Measurements from ENCODE around the gene MKNK1.

Gene MKNK1

DNA sequence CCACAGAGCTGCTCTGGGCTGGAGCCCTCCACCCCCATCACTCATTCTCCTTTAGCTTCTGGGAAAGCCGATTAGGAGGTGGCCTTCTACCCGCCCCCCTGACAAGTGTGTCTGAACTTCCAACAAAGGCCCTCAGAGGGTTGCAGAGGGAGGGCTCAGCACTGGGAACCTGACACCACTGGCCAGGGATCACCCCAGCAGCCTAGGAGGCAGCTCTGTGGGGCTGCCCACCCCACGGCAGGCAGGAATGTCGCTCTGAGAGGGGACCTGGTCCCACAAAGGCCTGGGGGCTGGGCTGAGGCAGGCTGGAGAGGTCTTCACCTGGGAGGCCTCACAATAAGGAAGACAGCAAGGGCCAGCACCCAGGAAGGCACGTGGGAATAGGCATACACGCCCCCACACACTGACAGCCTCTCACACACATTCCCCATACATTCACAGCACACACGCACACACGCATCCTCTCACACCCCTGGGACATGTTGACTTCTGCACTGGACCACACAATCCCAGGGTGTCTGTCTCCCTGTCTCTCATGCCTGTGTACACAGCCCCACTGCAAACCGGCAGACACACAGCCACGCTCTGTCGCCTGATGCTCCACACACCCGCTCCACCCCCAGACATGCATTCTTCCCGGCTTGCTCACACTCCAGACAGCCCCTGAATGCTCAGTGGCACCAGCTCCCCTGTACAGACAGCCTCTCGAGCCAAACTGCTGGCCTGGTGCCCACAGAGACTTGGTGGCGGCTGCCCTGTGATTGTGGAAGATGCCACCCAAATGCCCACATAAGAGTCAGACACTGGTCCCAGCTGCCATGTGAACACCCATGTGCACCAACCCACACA, 83.8 kb downstream of the MKNK1 start:
- no peak for DNase-seq

DNA sequence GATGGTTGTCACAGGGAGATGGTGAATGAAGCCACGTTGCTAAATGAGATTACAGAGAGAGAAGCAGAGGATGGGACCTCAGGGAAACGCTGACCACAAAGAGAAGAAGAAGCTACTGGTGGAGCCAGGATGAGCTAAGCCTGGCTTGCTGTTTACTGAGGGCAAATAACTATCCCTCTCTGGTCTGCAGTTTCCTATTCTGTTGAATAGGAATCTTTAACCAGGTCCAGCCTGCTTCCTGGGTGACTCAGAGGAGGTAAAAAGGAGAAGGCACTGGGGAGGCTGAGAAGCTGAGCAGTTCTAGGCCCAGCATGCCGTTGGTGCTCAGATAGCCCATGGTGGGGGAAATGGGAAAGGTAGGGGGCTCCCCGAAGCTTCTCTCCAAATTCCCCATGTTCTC, 84.9 kb downstream of the MKNK1 start:
- DNase-seq = no peak

- no peak for DNase-seq
Observed at GRCh38 chr1:46517932-46518498, 86.1 kb downstream of the MKNK1 start.

DNA sequence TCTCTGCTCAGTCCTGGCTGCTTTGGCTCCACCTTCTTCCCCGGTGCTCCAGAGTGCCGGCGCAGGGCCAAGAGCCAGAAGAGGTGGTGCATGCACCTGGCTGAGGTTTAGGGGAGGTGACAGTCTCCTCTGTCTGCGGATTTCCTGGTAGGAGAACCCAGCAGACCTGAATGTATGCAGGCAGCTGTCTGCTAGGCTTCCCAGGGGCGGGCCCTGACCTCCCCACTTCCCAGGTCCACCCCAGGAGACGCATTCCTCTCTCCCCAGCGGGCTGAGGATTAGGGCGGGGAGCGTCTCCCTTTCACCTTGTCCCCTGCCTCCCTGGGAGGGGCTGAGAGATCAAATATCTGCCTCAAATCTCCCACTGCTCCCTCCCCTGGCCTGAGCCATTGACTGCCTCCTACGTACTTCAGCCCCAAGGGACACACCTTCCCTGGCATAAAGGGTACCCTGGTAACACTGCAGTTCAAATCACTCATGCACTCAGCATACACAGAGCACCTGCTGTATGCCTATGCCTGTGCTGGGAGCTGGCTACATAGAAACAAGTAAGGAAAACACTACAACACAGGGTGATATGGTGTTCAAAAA, 87.0 kb downstream of the MKNK1 start:
- DNase-seq = no peak

DNA sequence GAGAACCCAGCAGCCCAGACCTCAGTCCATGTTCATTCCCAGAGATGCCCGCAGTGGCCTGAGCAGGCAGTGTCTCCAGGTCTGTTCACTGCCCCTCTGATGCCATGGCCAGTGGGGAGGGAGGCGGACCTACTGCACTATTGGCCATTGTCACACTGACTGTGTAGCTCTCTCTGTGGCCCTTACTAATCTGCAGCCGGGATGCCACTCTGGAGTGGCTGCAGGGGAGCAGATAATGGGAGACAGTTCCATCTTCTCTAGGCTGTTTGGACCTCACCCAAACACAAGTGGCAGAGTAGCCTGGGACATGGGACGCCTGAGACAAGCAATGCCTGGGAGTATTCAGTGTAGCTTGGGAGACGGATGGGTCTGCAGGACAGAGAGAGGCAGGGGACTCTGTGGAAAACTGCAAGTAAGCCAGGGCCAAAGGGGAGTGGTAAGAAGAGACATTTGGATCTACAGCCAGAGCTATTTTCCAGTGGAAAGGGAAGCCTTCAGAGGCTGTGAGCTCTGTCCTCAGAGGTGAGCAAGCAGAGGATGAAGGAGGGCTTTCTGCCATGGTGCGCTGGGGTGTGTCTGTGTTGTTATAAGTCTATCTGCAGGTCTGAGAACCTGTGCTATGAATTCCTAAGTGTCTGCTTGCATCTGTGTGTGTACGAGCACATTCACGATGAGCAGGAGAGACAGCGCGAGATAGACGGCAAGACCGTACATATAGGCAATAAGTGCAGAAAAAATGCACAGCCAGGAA, 87.7 kb downstream of the MKNK1 start:
- DNase-seq = no peak

DNA sequence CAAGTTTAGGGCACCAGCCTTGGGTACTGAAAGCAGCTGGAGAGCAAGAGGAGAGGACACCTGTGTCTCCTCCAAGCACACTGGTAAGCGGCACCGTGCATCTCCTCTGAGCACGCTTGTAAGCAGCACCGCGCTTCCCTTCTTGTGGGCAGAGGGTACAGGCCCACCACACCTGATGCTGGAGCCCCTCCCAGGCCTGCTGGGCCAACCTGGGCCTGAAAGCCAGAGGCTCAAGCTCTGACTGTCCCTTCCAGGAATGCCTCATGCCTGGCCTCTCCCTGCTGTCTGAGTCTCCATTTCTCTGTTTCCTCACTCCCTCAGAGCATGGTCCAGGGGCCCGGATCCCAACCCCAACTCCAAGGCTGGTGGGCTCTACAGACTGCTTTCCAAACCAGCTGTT, 88.5 kb downstream of the MKNK1 start:
- DNase-seq = no peak

GRCh38 chr1:46513536-46513935, 90.5 kb downstream of the MKNK1 start:
- no peak for DNase-seq

GRCh38 chr1:46512792-46513190, 91.3 kb downstream of the MKNK1 start:
- no peak for DNase-seq

DNA sequence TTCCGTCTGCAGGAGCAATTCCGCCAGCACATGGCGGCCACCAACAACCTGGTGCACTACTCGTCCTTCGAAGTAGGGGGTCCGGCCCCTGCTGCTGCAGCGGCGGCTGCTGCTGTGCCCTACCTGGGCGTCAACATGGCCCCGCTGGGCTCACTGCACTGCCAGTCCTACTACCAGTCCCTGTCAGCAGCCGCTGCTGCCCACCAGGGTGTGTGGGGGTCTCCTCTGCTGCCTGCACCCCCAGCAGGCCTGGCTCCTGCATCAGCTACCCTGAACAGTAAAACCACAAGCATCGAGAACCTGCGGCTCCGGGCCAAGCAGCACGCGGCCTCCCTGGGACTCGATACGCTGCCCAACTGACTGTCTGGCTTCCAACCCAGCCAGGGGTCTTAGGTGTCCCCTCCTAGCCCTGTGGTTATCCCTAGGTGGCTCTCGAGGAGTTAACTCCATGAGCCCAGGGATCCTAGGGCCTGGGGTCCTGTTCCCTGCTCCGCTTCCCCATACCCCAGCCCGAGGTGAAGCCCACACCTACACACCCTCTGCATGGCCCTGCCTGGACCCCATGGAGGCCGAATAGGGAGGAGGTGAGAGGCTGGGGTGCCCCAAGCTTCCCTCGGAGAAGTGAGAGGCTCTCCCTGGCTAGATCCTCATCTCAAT, 91.8 kb downstream of the MKNK1 start:
- DNase-seq = no peak

DNA sequence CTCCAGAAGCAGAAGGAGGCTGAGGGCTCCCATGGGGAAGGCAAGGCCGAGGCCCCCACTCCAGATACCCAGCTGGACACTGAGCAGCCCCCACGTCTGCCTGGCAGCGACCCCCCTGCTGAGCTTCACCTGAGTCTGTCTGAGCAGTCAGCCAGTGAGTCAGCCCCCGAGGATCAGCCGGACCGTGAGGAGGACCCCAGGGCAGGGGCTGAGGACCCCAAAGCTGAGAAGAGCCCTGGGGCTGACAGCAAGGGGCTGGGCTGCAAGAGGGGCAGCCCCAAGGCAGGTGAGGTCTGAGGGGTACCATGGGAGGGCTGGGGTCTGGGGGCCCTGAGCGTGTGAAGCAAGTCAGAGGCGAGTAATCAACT, 93.1 kb downstream of the MKNK1 start:
- no peak for DNase-seq

DNA sequence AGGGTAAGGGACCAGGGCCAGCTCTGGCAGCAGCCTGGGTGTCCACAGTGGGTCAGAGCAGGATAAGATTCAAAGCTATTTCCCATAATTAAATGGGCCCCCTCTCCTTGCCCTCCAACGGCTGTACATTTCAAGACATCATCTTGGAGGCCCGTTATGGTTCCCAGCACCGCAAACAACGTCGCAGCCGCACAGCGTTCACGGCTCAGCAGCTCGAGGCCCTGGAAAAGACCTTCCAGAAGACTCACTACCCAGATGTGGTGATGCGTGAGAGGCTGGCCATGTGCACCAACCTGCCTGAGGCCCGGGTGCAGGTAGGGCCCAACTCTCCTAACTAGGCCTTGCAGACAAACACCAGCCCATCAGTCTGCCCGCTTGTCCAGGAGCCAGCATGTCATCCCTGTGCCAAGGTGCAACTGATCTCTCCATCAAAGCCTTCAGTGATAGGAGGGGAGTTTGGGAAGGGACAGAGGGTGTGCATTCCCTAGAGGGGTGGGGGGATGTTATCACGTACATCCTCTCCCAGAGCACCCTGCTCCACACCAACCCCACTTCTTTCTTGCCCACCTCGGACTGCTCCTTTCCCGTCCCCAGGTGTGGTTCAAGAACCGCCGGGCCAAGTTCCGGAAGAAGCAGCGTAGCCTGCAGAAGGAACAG, 93.6 kb downstream of the MKNK1 start:
- no peak for DNase-seq

GRCh38 chr1:46508757-46509156, 95.3 kb downstream of the MKNK1 start:
- no peak for DNase-seq
